B cell (primary cell): ENCODE results near the gene CDHR5. TPM values are rescaled to one million over a fixed set of nuclear protein-coding genes. Genes with fewer than 3 reads are reported as not detected.

Experiments used
- ATAC-seq: fragments of 200-7000 bp; cut with Tn5 transposase; one replicate; pipeline ENCODE4 v1.10.0; 2021; ENCODE audit warnings: low read depth, mild to moderate bottlenecking, moderate number of reproducible peaks, moderate library complexity
- CTCF ChIA-PET: fragments of 350-600 bp; sonication (Branson Sonifier 250); formaldehyde crosslinking; loops from one replicate; lab custom pipeline; 2021; ENCODE audit warnings: antibody characterized with exemption, inconsistent platforms; lab: Charles Lee
- POLR2A ChIA-PET: fragments of 350-600 bp; sonication (Branson Sonifier 250); formaldehyde crosslinking; loops from one replicate; lab custom pipeline; 2021; ENCODE audit warnings: antibody characterized with exemption; lab: Charles Lee
- DNase-seq: peaks from one replicate; pipeline ENCODE4 v3.0.0; 2013
- H2AFZ ChIP-seq: 2 replicates; pipeline ENCODE4 v1.6.1; 2012; ENCODE audit warnings: mild to moderate bottlenecking, low read depth, low read length; ENCODE audit not compliant: insufficient read depth, poor library complexity, severe bottlenecking
- H3K27ac ChIP-seq, 2 donors: 1 replicate in 1 of 2; 2 replicates in 1 of 2; pipeline ENCODE4 v1.5.1; 2012 to 2013; ENCODE audit warnings: low read length in 2 of 2, mild to moderate bottlenecking in 2 of 2, moderate library complexity in 1 of 2
- H3K27me3 ChIP-seq, 4 experiments: fragments of 200-600 bp in 1 of 4; sonication (generic) in 1 of 4; replicated peaks in 1 of 4; 1 replicate in 2 of 4; 2 replicates in 2 of 4; pipeline versions ENCODE4 v1.6.1 to v1.7.0; 2013 to 2016; ENCODE audit warnings: low read length in 3 of 4, mild to moderate bottlenecking in 2 of 4, mixed read lengths in 1 of 4, moderate library complexity in 1 of 4; ENCODE audit not compliant: insufficient read depth in 4 of 4, control insufficient read depth in 3 of 4; ENCODE audit errors: control extremely low read depth in 1 of 4
- H3K36me3 ChIP-seq, 2 experiments: replicated peaks in 1 of 2; 1 replicate in 1 of 2; 2 replicates in 1 of 2; pipeline versions ENCODE4 v1.6.1 to v1.7.1; 2013; ENCODE audit warnings: low read length in 1 of 2; ENCODE audit not compliant: insufficient read depth in 2 of 2, control insufficient read depth in 1 of 2; ENCODE audit errors: control extremely low read depth in 1 of 2, extremely low read depth in 1 of 2
- H3K4me1 ChIP-seq, 2 donors: fragments of 200-600 bp in 1 of 2; sonication (generic) in 1 of 2; 1 replicate in 1 of 2; 2 replicates in 1 of 2; pipeline versions ENCODE4 v1.5.1 to v1.6.1; 2013 to 2017; ENCODE audit warnings: low read length in 2 of 2; ENCODE audit not compliant: control insufficient read depth in 2 of 2, insufficient read depth in 2 of 2
- H3K4me2 ChIP-seq: replicated peaks from 2 replicates; pipeline ENCODE3; 2012; ENCODE audit warnings: mild to moderate bottlenecking, low read depth, low read length; ENCODE audit not compliant: poor library complexity, severe bottlenecking
- H3K4me3 ChIP-seq, 5 experiments: fragments of 200-600 bp in 1 of 5; sonication (generic) in 1 of 5; 1 replicate in 3 of 5; 2 replicates in 2 of 5; pipeline versions ENCODE4 v1.5.1 to v1.7.0; 2011 to 2016; ENCODE audit warnings: low read length in 4 of 5, mild to moderate bottlenecking in 4 of 5, low read depth in 2 of 5, control low read depth in 1 of 5, moderate library complexity in 1 of 5; ENCODE audit not compliant: insufficient read depth in 1 of 5; ENCODE audit errors: control extremely low read depth in 1 of 5, extremely low read depth in 1 of 5
- H3K79me2 ChIP-seq: fragments of 200-600 bp; sonication (generic); one replicate; pipeline ENCODE4 v1.6.0; 2016; ENCODE audit warnings: low read length; ENCODE audit not compliant: control insufficient read depth, insufficient read depth
- H3K9ac ChIP-seq: fragments of 200-600 bp; sonication (generic); 2 replicates; pipeline ENCODE4 v1.6.1; 2017; ENCODE audit warnings: mild to moderate bottlenecking, low read length, moderate library complexity
- H3K9me3 ChIP-seq, 3 donors: one replicate each; pipeline versions ENCODE4 v1.6.1 to v1.7.1; 2013; ENCODE audit warnings: low read length in 2 of 3; ENCODE audit not compliant: control insufficient read depth in 2 of 3, insufficient read depth in 1 of 3; ENCODE audit errors: control extremely low read depth in 1 of 3
- H4K20me1 ChIP-seq: 2 replicates; pipeline ENCODE4 v1.6.0; 2012; ENCODE audit warnings: mild to moderate bottlenecking, low read length; ENCODE audit not compliant: insufficient read depth, control insufficient read depth, poor library complexity, severe bottlenecking
- H3K27ac Mint-ChIP-seq: one replicate; pipeline ENCODE4 v1.8.0; 2021; ENCODE audit warnings: mixed read lengths
- H3K27me3 Mint-ChIP-seq: one replicate; pipeline ENCODE4 v1.8.0; 2021; ENCODE audit warnings: mixed read lengths
- H3K4me1 Mint-ChIP-seq: one replicate; pipeline ENCODE4 v1.8.0; 2021; ENCODE audit warnings: mixed read lengths
- H3K4me3 Mint-ChIP-seq: one replicate; pipeline ENCODE4 v1.8.0; 2021; ENCODE audit warnings: mixed read lengths
- H3K9me3 Mint-ChIP-seq: one replicate; pipeline ENCODE4 v1.8.0; 2022; ENCODE audit warnings: mixed read lengths; ENCODE audit not compliant: insufficient read depth
- CTCF ChIP-seq: fragments of 200-600 bp; IDR thresholded peaks from one replicate; pipeline ENCODE4 v1.8.0; 2022; ENCODE audit warnings: antibody characterized with exemption, mild to moderate bottlenecking
- EZH2 ChIP-seq: IDR thresholded peaks from 2 replicates; pipeline ENCODE4 v1.6.1; 2012; ENCODE audit warnings: borderline replicate concordance, low read depth, mild to moderate bottlenecking, moderate library complexity, low read length; ENCODE audit not compliant: insufficient read depth, poor library complexity, severe bottlenecking
- WGBS: methylation state at CpG from one replicate; pipeline ENCODE4 v1.1.5; 2013; ENCODE audit warnings: missing lambda C conversion rate; ENCODE audit not compliant: insufficient coverage; 5-methylcytosine and 5-hydroxymethylcytosine counted together
- intact Hi-C: fragments of 100-400 bp; cut with micrococcal nuclease; formaldehyde crosslinking; loops from one replicate; pipeline ENCODE4 v1.10.0; 2022
- polyA plus RNA-seq: library from polyadenylated mRNA; depleted of rRNA; stranded (reverse); fragments of >200 nt; gene quantifications from 2 replicates; pipeline ENCODE4 v1.2.3, GENCODE V29; 2012
- total RNA-seq, 2 donors: library from RNA; stranded (reverse); fragments of 120-200 nt in 1 of 2; gene quantifications; 1 replicate in 1 of 2; 2 replicates in 1 of 2; pipeline versions ENCODE4 v1.2.3 to v1.2.4, GENCODE V29; 2013 to 2022

CDHR5 gene
- total and polyA plus RNA-seq, 2 donors (not counting 1 experiment from before 2014, with no cell fraction given): 0.09 TPM; not detected in 1

GRCh38 chr11:623349-623869 lies 1.3 kb downstream of the CDHR5 start:
- Histone ChIP-seq H3K27ac (no peak overlapping the region), H3K9me3 (peaks cover 0 to 8% (median 0%) of the 10 kb centered on the region in 3 donors), H3K27me3 (peaks cover 0 to 34% (median 11%) of the 10 kb centered on the region in 4 experiments), H4K20me1 (no peaks in the 10 kb centered on the region), H3K79me2 (no peaks in the 10 kb centered on the region), H3K4me3 (no peak overlapping the region), H2AFZ (no peak overlapping the region), H3K4me2 (no peak overlapping the region), H3K36me3 (no peaks in the 10 kb centered on the region), H3K9ac (no peak overlapping the region), H3K4me1 (peaks cover 12 to 13% of the 10 kb centered on the region in 2 donors)
- WGBS: 93% methylated on average over 15 of the region's 15 CpGs
- Mint-ChIP-seq H3K27ac (no peak overlapping the region), H3K9me3 (no peaks in the 10 kb centered on the region), H3K4me1 (peaks cover 9% of the 10 kb centered on the region), H3K4me3 (no peak overlapping the region), H3K27me3 (peaks cover 13% of the 10 kb centered on the region)
- ATAC-seq: no peak
- ChIA-PET POLR2A (interaction anchor here (0.7 to 0.9 kb wide), 2 partner anchors 8 to 40 kb away, joined by 3 to 7 read pairs; partner anchors contain the start of gene IRF7), CTCF (no interaction called here)
- intact Hi-C loops: no loop called here
- no peak for DNase-seq
- TF ChIP-seq CTCF (no peak), EZH2 (no peak)

GRCh38 chr11:621838-622237 lies 2.9 kb downstream of the CDHR5 start:
- Histone ChIP-seq H3K27ac (no peak overlapping the region), H2AFZ (no peak overlapping the region), H3K4me3 (no peak overlapping the region), H3K4me2 (no peak overlapping the region), H3K9ac (no peak overlapping the region), H3K4me1 (peaks cover 11% of the 10 kb centered on the region in 2 donors), H3K27me3 (peaks cover 0 to 25% (median 8%) of the 10 kb centered on the region in 4 experiments), H3K36me3 (no peaks in the 10 kb centered on the region), H3K79me2 (no peaks in the 10 kb centered on the region), H3K9me3 (no peaks in the 10 kb centered on the region), H4K20me1 (no peaks in the 10 kb centered on the region)
- Mint-ChIP-seq H3K27me3 (peaks cover 5% of the 10 kb centered on the region), H3K4me3 (no peak overlapping the region), H3K9me3 (no peaks in the 10 kb centered on the region), H3K4me1 (peaks cover 4% of the 10 kb centered on the region), H3K27ac (no peak overlapping the region)
- DNase-seq (no peak), ATAC-seq (no peak)
- TF ChIP-seq CTCF (no peak), EZH2 (no peak)
- ChIA-PET CTCF (no interaction called here), POLR2A (no interaction called here)
- intact Hi-C loops: no loop called here
- WGBS: 92% methylated on average over 26 of the region's 27 CpGs
